Stimulated activated CD4-positive, alpha-beta T cell treated with anti-CD3 and anti-CD28 coated beads, Interleukin-2, amount 100 ng/mL, for 4 hours (primary cell): Measurements from ENCODE around the gene NDRG3.
A peak's percentile ranks its signal among the peaks of the same experiment; 100 is the strongest.
"Not testable (repeated sequence)": the region's sequence is repeated elsewhere in the genome, so short reads cannot be mapped to it uniquely, and the experiment has no call there.

Experiments used
- DNase-seq: peaks from one replicate; pipeline ENCODE4 v3.0.0-alpha.2; 2020; ENCODE audit warnings: low read depth

Gene NDRG3

DNA sequence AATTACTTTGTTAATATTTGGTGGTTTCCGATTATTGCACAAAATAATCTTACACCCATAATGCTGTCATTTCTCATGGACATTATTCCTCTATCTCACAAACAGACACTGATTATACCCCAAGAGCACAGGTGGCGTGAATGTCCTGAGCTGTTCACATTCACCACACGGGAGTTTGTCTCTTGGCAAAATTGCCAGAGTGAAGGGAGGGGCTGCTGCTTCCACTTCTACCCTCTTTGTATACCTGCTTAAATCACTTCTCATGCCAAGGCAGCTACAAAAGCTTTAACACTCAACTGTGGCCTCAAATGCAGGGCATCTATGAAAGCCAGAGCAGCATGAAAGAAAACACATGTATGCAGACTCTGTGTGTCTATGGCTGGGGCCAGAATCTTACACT lies 58.0 kb downstream of the NDRG3 start:
- DNase-seq: no peak

DNA sequence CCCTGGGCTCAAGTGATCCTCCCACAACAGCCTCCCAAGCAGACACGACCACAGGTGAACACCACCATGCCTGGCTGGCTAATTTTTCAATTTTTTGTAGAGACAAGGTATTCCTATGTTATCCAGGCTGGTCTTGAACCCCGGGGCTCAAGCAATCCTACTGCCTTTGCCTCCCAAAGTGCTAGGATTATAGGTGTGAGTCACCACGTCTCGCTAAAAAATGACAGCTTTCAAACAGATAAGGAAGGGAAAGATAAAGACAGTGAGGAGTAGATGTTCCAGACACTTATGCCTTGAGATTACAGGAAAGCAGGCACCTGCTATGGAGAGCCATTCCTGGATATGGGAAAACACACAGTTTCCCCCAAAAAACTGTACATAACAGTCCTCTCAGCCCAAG lies 58.9 kb downstream of the NDRG3 start:
- DNase-seq: no peak

GRCh38 chr20:36686504-36686903 lies 59.4 kb downstream of the NDRG3 start:
- DNase-seq: no peak

GRCh38 chr20:36684747-36685146 lies 61.1 kb downstream of the NDRG3 start:
- no peak for DNase-seq

GRCh38 chr20:36682311-36682710 lies 63.6 kb downstream of the NDRG3 start:
- DNase-seq: no peak

- DNase-seq: no peak
Measured at GRCh38 chr20:36677422-36677771, 68.5 kb downstream of the NDRG3 start.

- no peak for DNase-seq
Measured at GRCh38 chr20:36676701-36677421, 69.0 kb downstream of the NDRG3 start.

GRCh38 chr20:36675545-36675944 lies 70.3 kb downstream of the NDRG3 start:
- DNase-seq: not testable (repeated sequence)

- no peak for DNase-seq
Measured at GRCh38 chr20:36672991-36673390, 72.9 kb downstream of the NDRG3 start.

DNA sequence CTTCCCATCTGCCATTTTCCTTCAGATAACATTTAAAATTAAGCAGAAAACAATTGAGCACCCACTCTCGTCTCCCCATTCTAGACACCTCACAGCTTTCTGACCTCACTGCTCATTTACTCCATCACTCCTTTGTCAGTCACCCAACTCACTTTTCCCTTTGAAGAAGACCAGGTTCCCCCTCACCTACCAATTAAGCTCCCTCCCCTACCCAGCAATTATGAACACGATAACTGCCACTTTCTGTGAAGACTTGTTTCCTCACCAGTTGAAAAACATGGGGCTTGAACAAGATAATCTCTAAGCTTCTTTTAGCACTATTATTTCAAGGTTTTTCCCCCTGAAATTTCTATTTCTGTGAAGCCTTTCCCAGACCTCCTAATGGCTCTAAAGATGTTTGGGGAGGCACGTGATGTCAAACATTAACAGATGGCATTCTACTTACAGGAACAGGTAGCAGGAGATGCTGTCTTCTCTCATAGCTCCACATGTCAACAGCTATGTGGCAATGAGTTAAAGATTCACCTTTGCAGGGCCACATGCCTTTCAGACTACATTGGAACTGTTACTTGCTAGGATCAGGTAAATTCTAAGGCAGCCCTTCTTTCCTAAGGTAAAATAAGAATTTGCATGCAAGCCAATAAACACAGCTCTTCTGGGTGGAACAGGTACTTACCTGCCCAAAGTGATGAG lies 75.1 kb downstream of the NDRG3 start:
- DNase-seq: no peak

GRCh38 chr20:36666181-36666740 lies 79.6 kb downstream of the NDRG3 start:
- DNase-seq: no peak

DNA sequence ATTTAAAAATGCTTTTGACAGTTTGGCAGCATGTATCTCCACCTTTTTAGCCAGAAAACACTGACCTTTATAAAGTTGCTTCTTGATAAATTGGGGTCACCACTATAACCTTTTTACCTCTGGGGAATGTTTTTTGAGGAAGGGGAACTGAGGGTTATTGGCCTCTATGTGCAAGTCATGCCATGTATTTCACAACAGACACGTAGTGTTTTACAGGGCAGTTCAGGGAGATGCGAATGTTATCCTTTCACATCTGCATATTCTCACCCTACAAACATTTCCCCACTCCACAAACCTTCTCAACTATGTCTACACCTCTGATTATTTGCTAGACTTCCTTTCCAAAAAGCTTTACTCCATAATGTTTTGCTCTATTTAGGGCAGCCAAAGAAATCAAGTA lies 82.9 kb downstream of the NDRG3 start:
- DNase-seq: no peak

DNA sequence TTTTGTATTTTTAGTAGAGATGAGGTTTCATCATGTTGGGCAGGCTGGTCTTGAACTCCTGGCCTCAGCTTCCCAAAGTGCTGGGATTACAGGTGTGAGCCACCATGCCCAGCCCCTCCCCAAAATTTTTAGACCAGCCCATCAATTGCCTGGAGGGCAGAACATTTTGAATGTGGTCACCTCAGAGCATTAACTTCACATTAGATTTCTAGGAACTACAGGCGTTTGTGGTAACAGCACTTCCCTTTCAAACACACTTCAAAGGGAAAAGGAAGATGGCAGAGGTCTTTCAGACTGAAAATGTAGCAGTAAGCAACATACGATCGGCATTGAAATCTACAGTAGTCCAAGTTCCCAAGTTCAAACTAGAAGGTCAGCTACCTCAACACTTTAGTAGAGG lies 87.6 kb downstream of the NDRG3 start:
- DNase-seq: no peak

DNA sequence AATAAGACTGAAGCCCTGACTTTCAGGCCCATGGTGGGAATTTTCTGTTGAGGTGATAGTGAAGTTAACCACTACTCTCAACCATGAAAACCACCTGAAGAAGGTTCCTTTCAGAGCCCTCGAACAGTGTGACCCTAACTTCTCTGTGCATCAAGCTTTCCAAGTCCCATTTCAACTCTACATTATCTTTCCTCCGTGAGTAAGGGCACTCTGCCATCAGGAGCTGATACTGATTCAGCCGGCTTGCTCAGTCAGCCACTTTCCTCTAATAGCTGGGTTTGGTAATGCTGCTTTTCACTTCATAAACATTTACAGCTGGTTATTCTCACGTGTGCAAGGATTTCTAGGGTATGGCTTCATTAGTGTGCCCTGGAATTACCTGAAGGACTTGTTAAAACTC lies 89.2 kb downstream of the NDRG3 start:
- DNase-seq: no peak

DNA sequence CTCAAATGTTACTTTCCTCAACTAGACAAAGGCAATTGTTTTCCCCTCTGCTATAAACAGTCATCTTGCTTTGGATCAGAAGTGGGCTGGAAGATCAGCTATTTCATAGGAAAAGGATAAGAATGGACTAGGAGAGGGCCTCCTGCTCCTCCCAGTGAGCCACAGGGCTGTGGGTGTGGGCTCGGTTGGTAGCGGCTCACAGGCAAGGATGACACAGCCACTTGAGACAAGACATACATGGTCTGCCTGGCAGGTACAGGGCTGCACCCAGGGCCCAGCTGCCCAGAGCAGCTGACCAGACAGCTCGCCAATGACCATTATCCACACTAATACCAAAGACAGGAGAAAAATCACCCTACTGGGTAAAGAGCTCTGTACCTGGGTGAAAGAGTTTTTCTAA lies 90.9 kb downstream of the NDRG3 start:
- no peak for DNase-seq

DNA sequence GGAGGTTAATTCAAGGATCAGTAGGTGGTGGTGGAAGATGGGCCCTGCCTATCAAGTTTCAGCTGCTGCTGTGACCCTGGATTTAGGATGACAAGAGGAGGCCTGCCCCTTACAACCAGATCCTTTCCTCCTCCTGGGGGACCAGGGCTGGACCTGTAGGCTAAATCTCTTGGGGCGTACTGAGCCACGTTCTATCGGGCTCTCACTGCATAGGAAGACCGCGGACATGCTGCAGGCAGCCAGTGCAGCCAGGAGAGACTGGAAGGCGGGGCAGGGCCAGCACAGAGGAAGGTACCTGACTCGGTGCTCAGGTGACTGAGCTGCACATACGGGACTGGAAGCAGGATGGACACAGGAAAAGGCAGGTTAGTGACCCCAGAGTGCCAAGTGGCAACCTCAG lies 91.4 kb downstream of the NDRG3 start:
- no peak for DNase-seq

GRCh38 chr20:36653456-36653855 lies 92.4 kb downstream of the NDRG3 start:
- DNase-seq: no peak

DNA sequence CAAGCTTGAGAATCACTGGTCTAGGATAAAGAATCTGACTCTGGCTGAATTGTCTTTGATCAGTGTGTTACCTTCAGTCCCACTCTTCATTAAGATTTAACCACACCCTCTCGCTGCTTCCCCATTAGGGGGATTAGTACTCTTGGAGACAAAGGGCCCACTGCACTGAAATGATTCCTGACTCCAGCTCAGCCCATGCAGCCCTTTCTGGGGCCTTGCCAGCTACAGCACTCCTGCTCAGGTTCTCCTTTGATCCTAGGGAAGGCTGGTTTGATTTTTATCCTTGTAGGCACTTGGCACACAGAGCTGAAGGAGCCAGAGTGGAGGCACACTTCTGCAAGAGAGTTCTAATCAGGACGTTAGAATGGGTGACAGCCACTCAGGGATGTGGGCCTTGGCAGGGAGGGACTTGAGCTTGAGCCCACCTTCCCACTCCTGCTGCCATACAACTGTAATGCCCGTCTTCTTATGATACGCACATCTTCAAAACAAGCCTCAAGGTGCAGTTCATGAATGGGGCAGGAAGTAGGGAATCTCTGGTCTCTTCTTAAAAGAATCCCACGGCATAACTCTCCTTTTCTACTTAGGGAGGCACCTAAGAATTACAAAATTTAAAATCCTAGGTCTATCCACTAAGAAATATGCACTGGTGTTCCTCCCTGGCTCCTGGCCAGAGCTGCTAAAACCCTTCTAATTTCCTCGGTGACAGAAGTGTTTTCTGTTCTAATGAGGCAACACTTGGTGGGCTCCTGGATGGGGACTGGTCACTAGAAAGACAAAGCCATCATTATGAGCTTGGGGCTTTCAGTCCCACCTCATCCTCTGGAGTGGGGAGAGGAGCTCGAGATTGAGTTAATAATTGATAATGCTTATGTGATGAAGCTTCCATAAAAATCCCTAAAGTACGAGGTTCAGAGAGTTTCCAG lies 98.4 kb downstream of the NDRG3 start:
- no peak for DNase-seq

- no peak for DNase-seq
Measured at GRCh38 chr20:36646678-36647077, 99.2 kb downstream of the NDRG3 start.

GRCh38 chr20:36645998-36646397 lies 99.9 kb downstream of the NDRG3 start, which contains the start of gene SLA2:
Gene SLA2, minus strand, starts transcription at chr20:36646196. Its CDS starts 4,861 bp downstream, at chr20:36641335.
- DNase-seq: peak; percentile 53

- no peak for DNase-seq
Measured at GRCh38 chr20:36645353-36645752, 100.5 kb downstream of the NDRG3 start.

DNA sequence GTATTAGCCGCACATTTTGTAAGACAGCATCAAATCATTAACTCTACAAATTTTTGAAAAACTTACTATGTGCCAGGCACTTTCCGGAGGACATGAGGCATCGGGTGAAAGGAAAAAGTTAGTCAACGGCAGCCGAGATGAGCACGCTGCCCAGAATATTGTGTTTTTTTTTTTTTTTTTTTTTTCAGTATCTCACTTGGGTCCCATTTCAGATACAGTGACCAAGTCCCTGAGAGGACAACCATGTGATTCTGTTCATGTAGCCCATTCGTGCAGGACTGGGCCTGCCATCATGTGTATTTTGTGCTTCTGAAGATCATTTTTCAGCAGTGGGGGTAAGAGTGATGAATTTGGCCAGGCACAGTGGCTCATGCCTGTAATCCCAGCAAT lies 101.2 kb downstream of the NDRG3 start:
- peak; percentile 59 for DNase-seq
